KMS-11 (cell line): ENCODE results near the gene ZXDC.

Experiments used
- H2AFZ ChIP-seq: fragments of 200-600 bp; sonication (generic); 2 replicates; pipeline ENCODE4 v1.6.1; 2016; ENCODE audit warnings: antibody characterized with exemption, mixed run types, low read depth
- H3K27ac ChIP-seq: fragments of 200-600 bp; sonication (generic); 2 replicates; pipeline ENCODE4 v1.6.1; 2016; ENCODE audit warnings: mild to moderate bottlenecking, mixed run types
- H3K27me3 ChIP-seq: fragments of 200-600 bp; sonication (generic); 2 replicates; pipeline ENCODE4 v1.6.1; 2017; ENCODE audit warnings: mild to moderate bottlenecking, low read depth, mixed run types, moderate library complexity; ENCODE audit not compliant: insufficient read depth
- H3K36me3 ChIP-seq: fragments of 200-600 bp; sonication (generic); 2 replicates; pipeline ENCODE4 v1.6.1; 2017; ENCODE audit warnings: mild to moderate bottlenecking, mixed run types; ENCODE audit not compliant: insufficient read depth
- H3K4me1 ChIP-seq: fragments of 200-600 bp; sonication (generic); 2 replicates; pipeline ENCODE4 v1.6.1; 2016; ENCODE audit warnings: mild to moderate bottlenecking, low read depth, mixed run types; ENCODE audit not compliant: poor library complexity, severe bottlenecking
- H3K4me2 ChIP-seq: fragments of 200-600 bp; sonication (generic); 2 replicates; pipeline ENCODE4 v1.7.0; 2016; ENCODE audit warnings: mild to moderate bottlenecking, mixed run types
- H3K4me3 ChIP-seq: fragments of 200-600 bp; sonication (generic); IDR thresholded peaks from 2 replicates; pipeline ENCODE4 v1.6.1; 2017; ENCODE audit warnings: low read depth, low read length, mixed read lengths; ENCODE audit not compliant: insufficient read depth
- H3K79me2 ChIP-seq: fragments of 200-600 bp; sonication (generic); 2 replicates; pipeline ENCODE4 v1.6.1; 2016; ENCODE audit warnings: low read depth, mixed run types; ENCODE audit not compliant: insufficient read depth
- H3K9ac ChIP-seq: fragments of 200-600 bp; sonication (generic); 2 replicates; pipeline ENCODE4 v1.6.1; 2016; ENCODE audit warnings: mild to moderate bottlenecking, mixed run types
- H4K20me1 ChIP-seq: fragments of 200-600 bp; sonication (generic); 2 replicates; pipeline ENCODE4 v1.6.1; 2016; ENCODE audit warnings: mild to moderate bottlenecking, mixed run types; ENCODE audit not compliant: insufficient read depth
- CTCF ChIP-seq: fragments of 200-600 bp; sonication (generic); conservative IDR thresholded peaks from 2 replicates; pipeline ENCODE4 v1.6.1; 2017; ENCODE audit warnings: low read depth, mild to moderate bottlenecking, antibody characterized with exemption, low read length, moderate library complexity, mixed read lengths

The ZXDC gene

GRCh38 chr3:126408099-126408498, 67.6 kb downstream of the ZXDC start:
- Histone ChIP-seq H3K27ac (no peak overlapping the region), H3K36me3 (no peaks in the 10 kb centered on the region), H4K20me1 (no peaks in the 10 kb centered on the region), H3K79me2 (no peaks in the 10 kb centered on the region), H3K4me3 (no peak overlapping the region), H3K9ac (no peak overlapping the region), H3K4me1 (no peaks in the 10 kb centered on the region), H3K4me2 (no peak overlapping the region), H2AFZ (no peak overlapping the region), H3K27me3 (no peaks in the 10 kb centered on the region)
- no peak for TF ChIP-seq CTCF

GRCh38 chr3:126407412-126408044, 68.2 kb downstream of the ZXDC start:
- no peak overlapping the region for H3K9ac ChIP-seq
- no peaks in the 10 kb centered on the region for H3K4me1 ChIP-seq
- H4K20me1 ChIP-seq: no peaks in the 10 kb centered on the region
- H3K4me3 ChIP-seq: no peak overlapping the region
- no peak overlapping the region for H3K4me2 ChIP-seq
- H3K27me3 ChIP-seq: no peaks in the 10 kb centered on the region
- H3K79me2 ChIP-seq: no peaks in the 10 kb centered on the region
- H3K36me3 ChIP-seq: no peaks in the 10 kb centered on the region
- no peak overlapping the region for H3K27ac ChIP-seq
- no peak overlapping the region for H2AFZ ChIP-seq
- no peak for TF ChIP-seq CTCF

- TF ChIP-seq CTCF: no peak
Measured at GRCh38 chr3:126406389-126407296, 69.0 kb downstream of the ZXDC start.

GRCh38 chr3:126402666-126403302, 72.9 kb downstream of the ZXDC start:
- H3K4me3 ChIP-seq: no peak overlapping the region
- H3K36me3 ChIP-seq: no peaks in the 10 kb centered on the region
- no peaks in the 10 kb centered on the region for H3K4me1 ChIP-seq
- H3K9ac ChIP-seq: no peak overlapping the region
- no peak for TF ChIP-seq CTCF
- H3K27me3 ChIP-seq: no peaks in the 10 kb centered on the region
- no peak overlapping the region for H3K4me2 ChIP-seq
- no peak overlapping the region for H3K27ac ChIP-seq
- H3K79me2 ChIP-seq: no peaks in the 10 kb centered on the region
- no peaks in the 10 kb centered on the region for H4K20me1 ChIP-seq
- H2AFZ ChIP-seq: no peak overlapping the region

More at GRCh38 chr3:126406389-126407296, 69.0 kb downstream of the ZXDC start:
- Histone ChIP-seq H3K79me2 (no peaks in the 10 kb centered on the region), H3K9ac (no peak overlapping the region), H3K4me1 (no peaks in the 10 kb centered on the region), H3K4me2 (no peak overlapping the region), H3K27me3 (no peaks in the 10 kb centered on the region), H4K20me1 (no peaks in the 10 kb centered on the region), H3K4me3 (no peak overlapping the region), H3K27ac (no peak overlapping the region), H3K36me3 (no peaks in the 10 kb centered on the region), H2AFZ (no peak overlapping the region)
